ENCODE data around the gene ZNF225.
A peak's percentile ranks its signal among the peaks of the same experiment; 100 is the strongest.

Gene ZNF225

GRCh38 chr19:44163789-44164188 lies 50.6 kb downstream of the ZNF225 start:
- Histone ChIP-seq H3K36me3 (ENCODE audit: control insufficient read depth in 2 of 2, insufficient read depth in 1 of 2, low read length in 2 of 2) (peaks cover 28 to 44% of the 10 kb centered on the region in 2 experiments), H3K9me3 (ENCODE audit: control insufficient read depth, insufficient read depth, low read depth, low read length) (peaks cover 20% of the 10 kb centered on the region), H3K4me3 (ENCODE audit: low read depth, low read length) (no peak overlapping the region), H3K4me1 (ENCODE audit: control insufficient read depth, insufficient read depth, low read length) (peaks cover 32% of the 10 kb centered on the region), H3K27ac (ENCODE audit: extremely low read depth, low read depth, low read length) (peak overlapping the region; percentile 73)
- ChIA-PET POLR2A (interaction anchor here (1.0 to 6.4 kb wide), 12 partner anchors 13 to 336 kb away, joined by 3 to 143 read pairs (median 14); partner anchors contain the start of genes ZNF180, ZNF221, ZNF224 and ZNF225), CTCF (interaction anchor here (0.5 to 1.2 kb wide), 5 partner anchors 157 to 407 kb away, joined by 3 to 4 read pairs (median 3); no protein-coding TSS in a partner anchor)
- TF ChIP-seq ZNF501 (tag by site-specific recombination; IDR thresholded peaks at IDR 0.05), result no peak
- no peak for TF ChIP-seq ZSCAN18 (tag by site-specific recombination; IDR thresholded peaks at IDR 0.05)
- no peak for TF ChIP-seq ZNF18 (tag by site-specific recombination; IDR thresholded peaks at IDR 0.05)
- 0 out of 2 replicates have a peak, but pooled peaks have one; percentile 3 for TF ChIP-seq ZNF514 (tag by site-specific recombination; IDR thresholded peaks at IDR 0.05)
- TF ChIP-seq ZNF558 (tag by site-specific recombination; IDR thresholded peaks at IDR 0.05), result no peak
- TF ChIP-seq ZNF416 (tag by site-specific recombination; IDR thresholded peaks at IDR 0.05), result no peak; the same call in 1 of the 2 replicates
- no peak for TF ChIP-seq ZNF239 (tag by site-specific recombination; IDR thresholded peaks at IDR 0.05)
- no peak for TF ChIP-seq ZNF518A (tag by site-specific recombination; conservative IDR thresholded peaks at IDR 0.05; ENCODE audit: low read depth)
- TF ChIP-seq ZNF184 (tag by site-specific recombination; IDR thresholded peaks at IDR 0.05), result no peak
- no peak for TF ChIP-seq SETDB1 (IDR thresholded peaks at IDR 0.05; ENCODE audit: insufficient read length, low read length)
- TF ChIP-seq ZNF157 (tag by site-specific recombination; IDR thresholded peaks at IDR 0.05), result no peak
- TF ChIP-seq ZNF324 (tag by site-specific recombination; IDR thresholded peaks at IDR 0.05), result no peak; the same call in 1 of the 2 replicates
- TF ChIP-seq ZNF37A (tag by site-specific recombination; IDR thresholded peaks at IDR 0.05), result no peak
- TF ChIP-seq ZNF660 (tag by site-specific recombination; IDR thresholded peaks at IDR 0.05), result no peak
- no peak for TF ChIP-seq IKZF3 (tag by site-specific recombination; IDR thresholded peaks at IDR 0.05)
- no peak for TF ChIP-seq ATF2 (tag by site-specific recombination; IDR thresholded peaks at IDR 0.05; ENCODE audit: low read depth)
- TF ChIP-seq SP3 (tag by site-specific recombination; IDR thresholded peaks at IDR 0.05), result no peak
- no peak for TF ChIP-seq MEIS1 (CRISPR knock-in tag; IDR thresholded peaks at IDR 0.05; ENCODE audit: borderline replicate concordance)
- no peak for TF ChIP-seq ELK4 (IDR thresholded peaks at IDR 0.05; ENCODE audit: borderline replicate concordance, low read depth, low read length)
- peak; percentile 10; the same call in 1 of the 2 replicates for TF ChIP-seq ZBTB21 (tag by site-specific recombination; IDR thresholded peaks at IDR 0.05)
- TF ChIP-seq ZNF133 (tag by site-specific recombination; IDR thresholded peaks at IDR 0.05), result 0 out of 2 replicates have a peak, but pooled peaks have one; percentile 19
- no peak for TF ChIP-seq ZNF837 (tag by site-specific recombination; IDR thresholded peaks at IDR 0.05)
- TF ChIP-seq ZNF23 (tag by site-specific recombination; IDR thresholded peaks at IDR 0.05; ENCODE audit: borderline replicate concordance), result 0 out of 2 replicates have a peak, but pooled peaks have one; percentile 63
- TF ChIP-seq PRDM1 (tag by site-specific recombination; IDR thresholded peaks at IDR 0.05), result no peak
- TF ChIP-seq ZNF513 (tag by site-specific recombination; IDR thresholded peaks at IDR 0.05), result no peak
- no peak for TF ChIP-seq TRIM28 (IDR thresholded peaks at IDR 0.05; ENCODE audit: borderline replicate concordance, low read length)

Measured in HEK293 (cell line).